Measurements from ENCODE around the gene COL5A1.

Gene COL5A1

DNA sequence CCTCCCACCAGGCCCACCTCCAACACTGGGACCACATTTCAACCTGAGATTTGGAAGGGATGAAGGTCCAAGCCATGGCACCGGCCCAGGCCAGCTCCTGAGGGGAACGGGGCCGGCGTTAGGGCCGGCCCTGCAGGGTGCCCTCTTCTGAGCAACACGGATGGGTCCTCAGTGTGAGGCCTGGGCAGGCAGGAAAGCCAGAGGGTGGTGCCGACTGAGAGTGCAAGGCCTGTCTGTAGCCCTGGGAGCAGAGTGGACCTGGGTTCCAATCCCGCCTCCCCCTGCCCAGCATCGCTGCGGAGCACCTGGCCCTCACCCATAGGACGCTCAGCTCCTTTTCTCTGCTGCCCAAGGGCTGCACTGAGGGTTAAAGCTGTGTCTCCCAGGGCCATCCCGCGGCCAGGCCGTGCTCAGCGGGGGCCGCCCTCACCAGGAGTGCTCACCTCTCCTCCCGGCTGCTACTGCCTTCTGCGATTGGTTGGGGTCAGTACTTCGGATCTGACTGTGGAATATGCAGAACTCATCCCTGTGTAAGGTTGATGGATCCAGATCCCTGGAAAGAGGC, 194.9 kb downstream of the COL5A1 start:
- no peak for DNase-seq (ENCODE audit: low read depth)
- H3K36me3 ChIP-seq (ENCODE audit: control insufficient read depth, insufficient read depth, low read length, severe bottlenecking) = peaks cover 98% of the 10 kb centered on the region

DNA sequence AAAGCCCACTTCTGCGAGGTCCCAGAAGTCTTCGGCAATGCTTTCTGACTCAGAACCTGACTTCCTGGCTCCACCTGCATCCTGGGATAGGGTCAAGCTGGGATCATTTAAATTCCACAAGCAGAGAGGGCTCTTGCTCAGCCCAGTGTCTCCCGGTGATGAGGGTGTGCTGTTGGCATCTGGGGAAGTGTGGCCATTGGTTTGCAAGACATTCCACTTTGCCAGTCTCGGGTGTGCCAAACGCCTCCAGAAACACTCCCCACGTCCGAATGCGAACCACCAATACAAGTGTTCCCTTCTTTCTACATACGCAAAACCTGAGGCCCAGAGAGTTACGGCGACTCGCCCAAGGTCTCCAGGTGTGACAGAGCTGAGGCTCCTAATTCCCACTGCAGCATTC, 195.9 kb downstream of the COL5A1 start:
- H3K36me3 ChIP-seq (ENCODE audit: control insufficient read depth, insufficient read depth, low read length, severe bottlenecking) = peaks cover 100% of the 10 kb centered on the region
- no peaks in the 10 kb centered on the region for H3K9me3 ChIP-seq (ENCODE audit: control insufficient read depth, low read length)
- no peak for DNase-seq (ENCODE audit: low read depth)
- no peak overlapping the region for H3K4me3 ChIP-seq (ENCODE audit: low read length)
- H3K4me1 ChIP-seq (ENCODE audit: control insufficient read depth, insufficient read depth, low read length) = no peaks in the 10 kb centered on the region
- H3K27me3 ChIP-seq (replicated peaks; ENCODE audit: control insufficient read depth, insufficient read depth, low read length) = no peaks in the 10 kb centered on the region
- H3K9ac ChIP-seq (ENCODE audit: low read length) = no peak overlapping the region

More for the DNA sequence above, 194.9 kb downstream of the COL5A1 start:
- Histone ChIP-seq H3K27me3 (replicated peaks; ENCODE audit: control insufficient read depth, insufficient read depth, low read length) (no peaks in the 10 kb centered on the region), H3K9me3 (ENCODE audit: control insufficient read depth, low read length) (no peaks in the 10 kb centered on the region), H3K9ac (ENCODE audit: low read length) (peak overlapping the region; percentile 2), H3K4me3 (ENCODE audit: low read length) (no peak overlapping the region), H3K4me1 (ENCODE audit: control insufficient read depth, insufficient read depth, low read length) (no peaks in the 10 kb centered on the region)

DNA sequence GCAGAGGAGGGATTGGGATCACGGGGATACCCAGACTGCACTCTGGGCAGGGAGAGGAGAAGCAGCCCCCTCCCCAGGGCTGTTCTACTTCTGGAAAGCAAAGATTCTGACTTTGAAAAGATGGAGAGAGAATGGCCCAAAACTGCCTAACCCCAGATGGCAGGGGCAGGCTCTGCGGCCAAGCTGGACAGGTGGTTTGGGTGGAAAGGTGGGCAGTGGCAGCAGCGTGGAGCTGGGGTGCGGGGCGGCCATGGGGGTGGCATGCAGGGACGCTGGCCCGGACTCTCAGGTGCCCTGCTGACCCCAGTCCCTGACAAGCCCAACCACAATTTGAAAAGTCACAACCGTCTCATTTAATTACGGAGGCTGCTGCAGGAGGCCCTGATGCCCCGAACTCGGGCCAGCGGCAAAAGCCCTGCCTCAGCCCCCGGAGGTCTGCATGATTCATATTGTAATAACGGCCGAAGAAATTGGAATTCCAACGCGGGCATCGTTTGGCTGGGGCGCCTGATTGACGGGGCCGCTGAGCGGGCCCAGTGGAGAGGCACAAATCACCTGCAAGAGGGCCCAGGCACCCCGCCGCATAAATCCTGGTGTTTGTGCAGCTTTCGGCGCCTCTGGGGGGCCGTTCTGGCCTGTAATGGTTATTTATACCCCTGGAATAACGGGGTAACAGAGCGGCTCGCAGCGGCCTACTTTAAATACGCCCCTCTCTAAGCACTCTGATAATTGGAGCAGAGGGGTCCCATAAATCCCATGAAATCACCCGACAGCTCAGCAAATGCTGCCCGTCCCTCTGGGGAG, 197.2 kb downstream of the COL5A1 start:
- Histone ChIP-seq H3K36me3 (ENCODE audit: control insufficient read depth, insufficient read depth, low read length, severe bottlenecking) (peaks cover 100% of the 10 kb centered on the region), H3K4me3 (ENCODE audit: low read length) (no peak overlapping the region)

DNA sequence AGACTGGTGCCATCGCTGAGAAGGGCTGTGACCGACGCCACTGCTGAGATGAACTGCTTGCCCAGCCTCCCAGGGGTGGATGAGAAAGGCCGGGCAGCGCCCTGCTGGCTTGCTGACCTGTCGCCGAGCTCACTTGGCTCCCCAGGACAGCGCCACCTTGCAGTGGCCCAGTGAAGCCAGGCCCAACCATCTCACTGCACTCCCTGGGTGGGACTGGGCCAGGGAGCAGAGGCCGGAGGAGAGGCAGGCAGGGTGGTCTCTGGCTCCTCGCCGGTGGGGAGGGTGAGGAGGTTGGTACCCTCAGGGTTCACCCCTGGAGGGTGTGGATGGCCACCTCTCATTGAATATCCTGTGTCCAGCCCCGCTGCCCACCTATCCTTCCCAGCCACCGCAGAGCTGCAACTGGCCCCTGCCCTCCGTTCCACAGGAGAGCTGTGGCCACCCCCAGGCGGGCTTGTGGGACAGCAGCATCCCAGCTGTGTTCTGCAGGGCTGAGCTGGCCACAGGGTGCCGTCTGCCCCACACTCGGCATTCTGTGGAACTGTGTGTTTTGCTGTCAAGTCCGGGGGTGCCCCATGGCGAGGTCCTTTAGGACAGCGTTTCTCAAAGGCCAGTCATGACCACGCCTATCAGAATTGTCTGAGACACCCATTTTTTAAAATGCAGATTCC, 198.0 kb downstream of the COL5A1 start:
- H3K4me3 ChIP-seq (ENCODE audit: low read length) = no peak overlapping the region
- H3K9ac ChIP-seq (ENCODE audit: low read length) = no peak overlapping the region
- peaks cover 100% of the 10 kb centered on the region for H3K36me3 ChIP-seq (ENCODE audit: control insufficient read depth, insufficient read depth, low read length, severe bottlenecking)
- no peaks in the 10 kb centered on the region for H3K27me3 ChIP-seq (replicated peaks; ENCODE audit: control insufficient read depth, insufficient read depth, low read length)
- H3K9me3 ChIP-seq (ENCODE audit: control insufficient read depth, low read length) = no peaks in the 10 kb centered on the region
- no peaks in the 10 kb centered on the region for H3K4me1 ChIP-seq (ENCODE audit: control insufficient read depth, insufficient read depth, low read length)
- no peak for DNase-seq (ENCODE audit: low read depth)

More for the DNA sequence above, 197.2 kb downstream of the COL5A1 start:
- no peaks in the 10 kb centered on the region for H3K9me3 ChIP-seq (ENCODE audit: control insufficient read depth, low read length)
- H3K27me3 ChIP-seq (replicated peaks; ENCODE audit: control insufficient read depth, insufficient read depth, low read length) = no peaks in the 10 kb centered on the region
- no peak for DNase-seq (ENCODE audit: low read depth)
- no peaks in the 10 kb centered on the region for H3K4me1 ChIP-seq (ENCODE audit: control insufficient read depth, insufficient read depth, low read length)
- no peak overlapping the region for H3K9ac ChIP-seq (ENCODE audit: low read length)

GRCh38 chr9:134840511-134840910, 198.9 kb downstream of the COL5A1 start:
- H3K4me1 ChIP-seq (ENCODE audit: control insufficient read depth, insufficient read depth, low read length) = no peaks in the 10 kb centered on the region
- DNase-seq (ENCODE audit: low read depth) = no peak

DNA sequence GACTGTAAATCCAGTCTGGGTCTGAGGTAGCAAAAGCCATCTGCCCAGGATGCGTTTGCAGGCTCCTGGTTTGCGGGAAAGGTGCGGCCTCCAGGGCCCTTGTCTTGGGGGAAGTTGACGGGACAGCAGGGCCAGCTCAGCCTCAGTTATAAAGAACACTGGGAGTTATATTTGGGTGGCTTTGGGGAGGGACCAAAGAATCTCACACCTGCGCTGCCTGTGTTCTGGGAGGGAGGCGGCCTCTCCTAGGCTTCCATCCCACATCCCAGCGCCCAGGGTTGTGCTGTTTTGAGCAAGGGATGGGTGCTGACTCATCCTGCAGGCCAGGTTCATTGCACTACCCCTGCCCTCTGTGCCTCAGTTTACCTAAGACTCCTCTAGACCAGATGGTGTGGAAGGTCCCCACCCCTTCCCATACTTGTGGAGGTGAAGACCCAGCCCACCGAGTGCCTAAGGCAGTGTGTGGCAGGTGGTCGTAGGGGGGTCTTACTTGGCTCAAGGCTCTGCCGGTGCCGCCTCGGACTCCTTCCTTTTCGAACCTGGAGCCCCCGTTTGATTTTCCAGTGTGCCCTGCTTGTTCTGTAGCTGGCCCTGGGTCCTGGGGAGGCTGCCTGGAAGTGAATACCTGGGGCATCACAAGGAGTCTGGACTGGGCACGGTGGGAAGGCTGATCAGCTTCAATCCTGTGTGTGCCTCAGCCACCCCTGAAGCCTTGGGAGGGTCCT, 199.7 kb downstream of the COL5A1 start:
- H3K4me1 ChIP-seq (ENCODE audit: control insufficient read depth, insufficient read depth, low read length) = no peaks in the 10 kb centered on the region
- no peak overlapping the region for H3K9ac ChIP-seq (ENCODE audit: low read length)
- H3K36me3 ChIP-seq (ENCODE audit: control insufficient read depth, insufficient read depth, low read length, severe bottlenecking) = peaks cover 92% of the 10 kb centered on the region
- DNase-seq (ENCODE audit: low read depth) = no peak
- H3K27me3 ChIP-seq (replicated peaks; ENCODE audit: control insufficient read depth, insufficient read depth, low read length) = no peaks in the 10 kb centered on the region
- H3K4me3 ChIP-seq (ENCODE audit: low read length) = no peak overlapping the region
- no peaks in the 10 kb centered on the region for H3K9me3 ChIP-seq (ENCODE audit: control insufficient read depth, low read length)

More at GRCh38 chr9:134840511-134840910, 198.9 kb downstream of the COL5A1 start:
- no peak overlapping the region for H3K9ac ChIP-seq (ENCODE audit: low read length)
- H3K36me3 ChIP-seq (ENCODE audit: control insufficient read depth, insufficient read depth, low read length, severe bottlenecking) = peaks cover 100% of the 10 kb centered on the region
- H3K9me3 ChIP-seq (ENCODE audit: control insufficient read depth, low read length) = no peaks in the 10 kb centered on the region
- no peak overlapping the region for H3K4me3 ChIP-seq (ENCODE audit: low read length)
- H3K27me3 ChIP-seq (replicated peaks; ENCODE audit: control insufficient read depth, insufficient read depth, low read length) = no peaks in the 10 kb centered on the region

- Histone ChIP-seq H3K4me3 (ENCODE audit: low read length) (no peak overlapping the region), H3K9ac (ENCODE audit: low read length) (no peak overlapping the region), H3K27me3 (replicated peaks; ENCODE audit: control insufficient read depth, insufficient read depth, low read length) (no peaks in the 10 kb centered on the region), H3K36me3 (ENCODE audit: control insufficient read depth, insufficient read depth, low read length, severe bottlenecking) (peaks cover 82% of the 10 kb centered on the region), H3K4me1 (ENCODE audit: control insufficient read depth, insufficient read depth, low read length) (no peaks in the 10 kb centered on the region), H3K9me3 (ENCODE audit: control insufficient read depth, low read length) (no peaks in the 10 kb centered on the region)
- DNase-seq (ENCODE audit: low read depth) = no peak
Measured at GRCh38 chr9:134842321-134842720, 200.7 kb downstream of the COL5A1 start.

DNA sequence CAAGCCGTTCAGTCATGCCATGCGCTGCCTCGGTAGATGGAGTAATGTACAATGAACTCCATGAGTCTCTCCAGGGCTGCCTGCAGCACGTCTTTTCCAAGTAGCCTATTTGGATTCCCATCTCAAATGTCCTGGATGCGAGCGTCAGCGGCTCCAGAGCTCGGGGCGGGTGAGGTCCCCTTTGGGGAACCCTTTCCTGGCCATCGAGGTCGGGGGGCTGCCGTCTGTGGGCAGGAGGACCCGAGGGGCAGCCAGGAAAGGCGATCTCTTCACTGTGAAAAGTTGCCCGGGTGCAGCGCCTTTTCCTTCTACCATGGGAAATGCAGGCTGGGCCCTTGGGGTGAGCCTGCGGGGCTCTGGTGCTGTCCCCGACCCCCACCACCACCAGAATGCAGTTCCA, 202.1 kb downstream of the COL5A1 start:
- no peak overlapping the region for H3K9ac ChIP-seq (ENCODE audit: low read length)
- no peaks in the 10 kb centered on the region for H3K27me3 ChIP-seq (replicated peaks; ENCODE audit: control insufficient read depth, insufficient read depth, low read length)
- H3K4me1 ChIP-seq (ENCODE audit: control insufficient read depth, insufficient read depth, low read length) = no peaks in the 10 kb centered on the region
- H3K9me3 ChIP-seq (ENCODE audit: control insufficient read depth, low read length) = peaks cover 5% of the 10 kb centered on the region
- no peak overlapping the region for H3K4me3 ChIP-seq (ENCODE audit: low read length)
- no peak for DNase-seq (ENCODE audit: low read depth)
- H3K36me3 ChIP-seq (ENCODE audit: control insufficient read depth, insufficient read depth, low read length, severe bottlenecking) = peaks cover 68% of the 10 kb centered on the region

- Histone ChIP-seq H3K4me1 (ENCODE audit: control insufficient read depth, insufficient read depth, low read length) (no peaks in the 10 kb centered on the region), H3K36me3 (ENCODE audit: control insufficient read depth, insufficient read depth, low read length, severe bottlenecking) (peaks cover 57% of the 10 kb centered on the region), H3K4me3 (ENCODE audit: low read length) (no peak overlapping the region), H3K9me3 (ENCODE audit: control insufficient read depth, low read length) (peaks cover 9% of the 10 kb centered on the region), H3K27me3 (replicated peaks; ENCODE audit: control insufficient read depth, insufficient read depth, low read length) (no peaks in the 10 kb centered on the region), H3K9ac (ENCODE audit: low read length) (no peak overlapping the region)
- DNase-seq (ENCODE audit: low read depth) = no peak
Measured at GRCh38 chr9:134844821-134845220, 203.2 kb downstream of the COL5A1 start.

DNA sequence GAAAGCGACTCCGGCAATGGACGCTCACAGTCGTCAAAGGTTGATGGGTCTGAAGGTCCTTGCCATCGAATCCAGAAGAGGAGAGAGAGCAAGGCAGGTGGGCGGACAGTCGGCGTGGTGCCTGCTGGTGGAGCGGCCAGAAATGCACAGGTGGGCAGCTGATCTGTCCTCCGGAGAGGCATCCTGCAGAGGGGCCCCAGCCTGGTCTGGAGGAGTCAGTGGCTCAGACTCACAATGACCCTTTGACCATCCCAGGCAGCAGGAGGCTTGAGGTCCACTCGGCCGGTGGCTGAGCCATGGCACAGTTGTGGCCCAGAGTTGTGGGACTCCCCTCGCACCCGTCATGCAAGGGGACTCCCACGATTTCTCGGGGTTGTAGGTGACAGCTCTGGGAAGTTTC, 204.6 kb downstream of the COL5A1 start:
- no peak overlapping the region for H3K9ac ChIP-seq (ENCODE audit: low read length)
- no peak overlapping the region for H3K4me3 ChIP-seq (ENCODE audit: low read length)
- no peaks in the 10 kb centered on the region for H3K4me1 ChIP-seq (ENCODE audit: control insufficient read depth, insufficient read depth, low read length)
- H3K27me3 ChIP-seq (replicated peaks; ENCODE audit: control insufficient read depth, insufficient read depth, low read length) = no peaks in the 10 kb centered on the region
- H3K36me3 ChIP-seq (ENCODE audit: control insufficient read depth, insufficient read depth, low read length, severe bottlenecking) = peaks cover 43% of the 10 kb centered on the region
- peaks cover 16% of the 10 kb centered on the region for H3K9me3 ChIP-seq (ENCODE audit: control insufficient read depth, low read length)
- DNase-seq (ENCODE audit: low read depth) = no peak

DNA sequence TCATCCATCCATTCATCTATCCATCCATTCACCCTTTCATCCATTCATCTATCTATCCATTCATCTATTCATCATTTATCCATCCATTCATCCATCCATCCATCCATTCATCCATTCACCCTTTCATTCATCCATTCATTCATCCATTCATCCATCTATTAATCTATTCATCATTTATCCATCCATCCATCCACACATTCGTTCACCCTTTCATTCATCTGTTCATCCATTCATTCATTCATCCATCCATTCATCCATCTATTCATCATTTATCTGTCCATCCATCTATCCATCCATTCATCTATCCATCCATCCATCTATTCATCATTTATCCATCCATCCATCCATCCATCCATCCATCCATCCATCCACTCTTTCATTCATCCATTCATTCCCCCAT, 205.1 kb downstream of the COL5A1 start:
- Histone ChIP-seq H3K27me3 (replicated peaks; ENCODE audit: control insufficient read depth, insufficient read depth, low read length) (no peaks in the 10 kb centered on the region), H3K4me3 (ENCODE audit: low read length) (no peak overlapping the region), H3K9ac (ENCODE audit: low read length) (no peak overlapping the region)

More for the DNA sequence above, 205.1 kb downstream of the COL5A1 start:
- H3K4me1 ChIP-seq (ENCODE audit: control insufficient read depth, insufficient read depth, low read length) = no peaks in the 10 kb centered on the region
- peaks cover 16% of the 10 kb centered on the region for H3K9me3 ChIP-seq (ENCODE audit: control insufficient read depth, low read length)
- no peak for DNase-seq (ENCODE audit: low read depth)
- H3K36me3 ChIP-seq (ENCODE audit: control insufficient read depth, insufficient read depth, low read length, severe bottlenecking) = peaks cover 38% of the 10 kb centered on the region

All from adipocyte (in vitro differentiated cells).